H1 (cell line): Measurements from ENCODE around the gene FAS. TPM values are rescaled to one million over a fixed set of nuclear protein-coding genes. Genes with fewer than 3 reads are reported as not detected.

Experiments
- CTCF ChIA-PET: fragments of 300-600 bp; sonication (Branson Sonifier 250); formaldehyde crosslinking; loops from one replicate; lab custom pipeline; 2021; ENCODE audit not compliant: partially characterized antibody; lab: Charles Lee
- POLR2A ChIA-PET: fragments of 300-600 bp; sonication (Branson Sonifier 250); formaldehyde crosslinking; loops from one replicate; lab custom pipeline; 2021; ENCODE audit warnings: inconsistent platforms; ENCODE audit not compliant: partially characterized antibody; lab: Charles Lee
- DNase-seq, 2 experiments: peaks; one replicate each; pipeline versions ENCODE4 v3.0.0 to v3.0.0-alpha.2; 2010 to 2022; ENCODE audit warnings: low spot score in 2 of 2, low read depth in 1 of 2, mixed read lengths in 1 of 2
- FAIRE-seq: peaks from 2 replicates; lab custom pipeline; 2011; peaks lifted over from hg19 to GRCh38; lab: Jason Lieb, UNC
- H2AFZ ChIP-seq: 2 replicates; pipeline ENCODE4 v1.8.1; 2012; ENCODE audit warnings: low read length, inconsistent platforms
- H2AK5ac ChIP-seq: 2 replicates; pipeline ENCODE4 v1.6.1; 2013; ENCODE audit warnings: low read depth, low read length
- H2BK120ac ChIP-seq: replicated peaks from 2 replicates; pipeline ENCODE3; 2013; ENCODE audit warnings: low read depth, low read length, inconsistent platforms
- H2BK12ac ChIP-seq: 2 replicates; pipeline ENCODE4 v1.6.1; 2013; ENCODE audit warnings: low read depth, low read length
- H2BK15ac ChIP-seq: 2 replicates; pipeline ENCODE4 v1.6.1; 2013; ENCODE audit warnings: low read length
- H2BK20ac ChIP-seq: 2 replicates; pipeline ENCODE4 v1.6.1; 2013; ENCODE audit warnings: low read length
- H2BK5ac ChIP-seq: 2 replicates; pipeline ENCODE4 v1.6.1; 2013; ENCODE audit warnings: low read depth, low read length
- H3K14ac ChIP-seq: 2 replicates; pipeline ENCODE4 v1.6.1; 2013; ENCODE audit warnings: inconsistent platforms; ENCODE audit not compliant: insufficient read length
- H3K18ac ChIP-seq: 2 replicates; pipeline ENCODE4 v1.6.1; 2013; ENCODE audit warnings: low read length; ENCODE audit errors: extremely low read depth
- H3K23ac ChIP-seq: 2 replicates; pipeline ENCODE4 v1.6.1; 2013; ENCODE audit warnings: inconsistent platforms; ENCODE audit not compliant: insufficient read length
- H3K23me2 ChIP-seq: 2 replicates; pipeline ENCODE4 v1.6.1; 2013; ENCODE audit warnings: low read depth, low read length
- H3K27ac ChIP-seq: 2 replicates; pipeline ENCODE4 v1.6.1; 2011; ENCODE audit warnings: low read depth, low read length, inconsistent platforms
- H3K27me3 ChIP-seq, 4 experiments: replicated peaks in 1 of 4; 1 replicate in 1 of 4; 2 replicates in 3 of 4; pipeline versions ENCODE4 v1.6.1 to v1.8.1; 2011 to 2013; ENCODE audit warnings: low read length in 3 of 4, mild to moderate bottlenecking in 3 of 4, inconsistent platforms in 2 of 4, mixed read lengths in 2 of 4, moderate library complexity in 1 of 4; ENCODE audit not compliant: control insufficient read depth in 3 of 4, insufficient read depth in 3 of 4; ENCODE audit errors: extremely low read depth in 1 of 4
- H3K36me3 ChIP-seq, 4 experiments: 2 replicates each; pipeline versions ENCODE4 v1.6.1 to v1.8.1; 2011 to 2013; ENCODE audit warnings: mild to moderate bottlenecking in 4 of 4, low read length in 3 of 4, moderate library complexity in 2 of 4, control low read depth in 1 of 4, inconsistent platforms in 1 of 4; ENCODE audit not compliant: insufficient read depth in 4 of 4, control insufficient read depth in 2 of 4
- H3K4ac ChIP-seq: replicated peaks from 2 replicates; pipeline ENCODE3; 2013; ENCODE audit warnings: low read length, low read depth, mixed read lengths, inconsistent platforms; ENCODE audit not compliant: insufficient read length
- H3K4me1 ChIP-seq, 4 experiments: replicated peaks in 1 of 4; 1 replicate in 1 of 4; 2 replicates in 3 of 4; pipeline versions ENCODE4 v1.6.1 to v1.8.1; 2011 to 2013; ENCODE audit warnings: low read length in 3 of 4, inconsistent platforms in 2 of 4, mixed read lengths in 1 of 4; ENCODE audit not compliant: insufficient read depth in 4 of 4, control insufficient read depth in 3 of 4
- H3K4me2 ChIP-seq, 2 experiments: 2 replicates each; pipeline versions ENCODE4 v1.6.1 to v1.8.1; 2011 to 2013; ENCODE audit warnings: low read depth in 2 of 2, low read length in 2 of 2, control low read depth in 1 of 2, inconsistent platforms in 1 of 2, mild to moderate bottlenecking in 1 of 2; ENCODE audit not compliant: insufficient read depth in 1 of 2
- H3K4me3 ChIP-seq, 4 experiments: fragments of 200-600, 300-600 bp in 1 of 4; sonication (generic), shearing (Covaris generic), sonication (Bioruptor Twin) in 1 of 4; 2 replicates each; pipeline versions ENCODE4 v1.5.1 to v1.8.1; 2011 to 2016; ENCODE audit warnings: low read length in 4 of 4, low read depth in 3 of 4, control low read depth in 2 of 4, inconsistent platforms in 2 of 4, mild to moderate bottlenecking in 2 of 4, mixed read lengths in 1 of 4, moderate library complexity in 1 of 4; ENCODE audit not compliant: insufficient read depth in 2 of 4; ENCODE audit errors: extremely low read depth in 1 of 4
- H3K56ac ChIP-seq: replicated peaks from 2 replicates; pipeline ENCODE3; 2013; ENCODE audit warnings: low read depth, mild to moderate bottlenecking, mixed read lengths, low read length, inconsistent platforms; ENCODE audit not compliant: insufficient read length
- H3K79me1 ChIP-seq: 2 replicates; pipeline ENCODE4 v1.6.1; 2013; ENCODE audit warnings: low read depth, low read length, control low read depth
- H3K79me2 ChIP-seq, 2 experiments: 2 replicates each; pipeline versions ENCODE4 v1.6.1 to v1.8.1; 2012 to 2013; ENCODE audit warnings: low read length in 2 of 2, mild to moderate bottlenecking in 2 of 2, inconsistent platforms in 1 of 2; ENCODE audit not compliant: insufficient read depth in 2 of 2, control insufficient read depth in 1 of 2
- H3K9ac ChIP-seq, 4 experiments: replicated peaks in 1 of 4; 1 replicate in 1 of 4; 2 replicates in 3 of 4; pipeline versions ENCODE4 v1.6.1 to v1.8.1; 2011 to 2013; ENCODE audit warnings: low read depth in 3 of 4, low read length in 3 of 4, control low read depth in 2 of 4, mild to moderate bottlenecking in 2 of 4, moderate library complexity in 2 of 4, inconsistent platforms in 1 of 4; ENCODE audit errors: extremely low read depth in 1 of 4
- H3K9me3 ChIP-seq, 2 experiments: 2 replicates each; pipeline versions ENCODE4 v1.6.1 to v1.8.1; 2012 to 2013; ENCODE audit warnings: mild to moderate bottlenecking in 2 of 2, moderate library complexity in 2 of 2, control low read depth in 1 of 2, inconsistent platforms in 1 of 2, low read depth in 1 of 2, low read length in 1 of 2, mixed read lengths in 1 of 2; ENCODE audit not compliant: insufficient read depth in 2 of 2
- H4K20me1 ChIP-seq, 2 experiments: replicated peaks in 1 of 2; 2 replicates each; pipeline versions ENCODE3 to v1.8.1; 2011 to 2013; ENCODE audit warnings: inconsistent platforms in 2 of 2, low read length in 2 of 2, mild to moderate bottlenecking in 1 of 2; ENCODE audit not compliant: insufficient read depth in 2 of 2, control insufficient read depth in 1 of 2
- H4K5ac ChIP-seq: 2 replicates; pipeline ENCODE4 v1.6.1; 2013; ENCODE audit warnings: low read length, low read depth, mixed read lengths, inconsistent platforms; ENCODE audit not compliant: insufficient read length
- H4K8ac ChIP-seq: 2 replicates; pipeline ENCODE4 v1.8.0; 2013; ENCODE audit warnings: mild to moderate bottlenecking, moderate library complexity, low read length, inconsistent platforms; ENCODE audit not compliant: insufficient read depth; ENCODE audit errors: extremely low read depth
- H4K91ac ChIP-seq: replicated peaks from 2 replicates; pipeline ENCODE3; 2013; ENCODE audit warnings: low read length, mixed read lengths, inconsistent platforms; ENCODE audit not compliant: insufficient read length
- GABPA ChIP-seq: IDR thresholded peaks from 2 replicates; pipeline ENCODE4 v1.6.1; 2011; ENCODE audit warnings: mild to moderate bottlenecking, low read length, moderate library complexity, borderline replicate concordance; ENCODE audit not compliant: insufficient read depth
- HDAC6 ChIP-seq: IDR thresholded peaks from one replicate; pipeline ENCODE4 v1.7.1; 2012; ENCODE audit warnings: low read depth, mild to moderate bottlenecking, inconsistent platforms, low read length, moderate library complexity
- POU5F1 ChIP-seq: IDR thresholded peaks from 2 replicates; pipeline ENCODE4 v1.6.1; 2011; ENCODE audit warnings: low read depth, mild to moderate bottlenecking, low read length, moderate library complexity
- RBBP5 ChIP-seq: IDR thresholded peaks from 2 replicates; pipeline ENCODE4 v1.7.1; 2012; ENCODE audit warnings: low read depth, mild to moderate bottlenecking, inconsistent platforms, low read length, moderate library complexity, borderline replicate concordance
- SAP30 ChIP-seq: fragments of 300-600 bp; sonication (generic); IDR thresholded peaks from 2 replicates; pipeline ENCODE4 v1.7.1; 2012; ENCODE audit warnings: low read length, moderate library complexity, mild to moderate bottlenecking, inconsistent platforms; ENCODE audit not compliant: insufficient read depth, insufficient replicate concordance
- SIX5 ChIP-seq: IDR thresholded peaks from 2 replicates; pipeline ENCODE4 v1.6.1; 2011; ENCODE audit warnings: mild to moderate bottlenecking, low read depth, low read length
- SRF ChIP-seq: IDR thresholded peaks from 2 replicates; pipeline ENCODE4 v1.6.1; 2011; ENCODE audit warnings: mild to moderate bottlenecking, low read depth, low read length, moderate library complexity
- TEAD4 ChIP-seq: IDR thresholded peaks from 2 replicates; pipeline ENCODE4 v1.6.1; 2012; ENCODE audit warnings: low read depth, low read length, inconsistent platforms, mixed read lengths
- YY1 ChIP-seq: IDR thresholded peaks from 2 replicates; pipeline ENCODE4 v1.6.1; 2011; ENCODE audit warnings: low read depth, mild to moderate bottlenecking, low read length
- WGBS, 2 experiments: shearing (Covaris generic) in 1 of 2; methylation state at CpG; one replicate each; pipeline versions ENCODE4 v1.1.6 to v1.1.7; 2013 to 2015; ENCODE audit warnings: low lambda C conversion rate in 2 of 2, mixed read lengths in 2 of 2, inconsistent platforms in 1 of 2, low coverage in 1 of 2, missing lambda C conversion rate in 1 of 2; ENCODE audit not compliant: insufficient replicate concordance in 2 of 2, insufficient coverage in 1 of 2, insufficient read length in 1 of 2; ENCODE audit errors: extremely low coverage in 1 of 2, missing lambda C conversion rate in 1 of 2; 5-methylcytosine and 5-hydroxymethylcytosine counted together
- polyA plus RNA-seq, 7 experiments: library from polyadenylated mRNA; depleted of rRNA in 3 of 7; stranded (reverse) in 5 of 7; unstranded in 2 of 7; fragments of >200 nt in 5 of 7; fragments of 200-250 nt in 2 of 7; gene quantifications; 1 replicate in 5 of 7; 2 replicates in 1 of 7; 4 replicates in 1 of 7; pipeline versions ENCODE4 v1.2.1 to v1.2.3, GENCODE V29; 2011 to 2013; ENCODE audit warnings: missing spikeins in 2 of 7, mixed read lengths in 2 of 7
- total RNA-seq: library from RNA; stranded (reverse); fragmentation: NEBNext Ultra II Directional; extraction: Animal tissue kit (Norgen Biotek cat#: 25700); gene quantifications from 2 replicates; pipeline ENCODE4 v1.2.1, GENCODE V29; 2021

FAS gene
- total and polyA plus RNA-seq, 2 of the 8 experiments (the other 6 are each of a cell fraction or from before 2014, with no cell fraction given): 4.0 to 6.7 TPM

- no peak overlapping the region for H4K91ac ChIP-seq
- H3K9ac ChIP-seq: no peak overlapping the region
- H3K18ac ChIP-seq: no peak overlapping the region
- H2BK12ac ChIP-seq: no peak overlapping the region
- H3K4ac ChIP-seq: no peak overlapping the region
- H2BK20ac ChIP-seq: no peak overlapping the region
- no peaks in the 10 kb centered on the region for H3K23me2 ChIP-seq
- H4K20me1 ChIP-seq: no peaks in the 10 kb centered on the region
- POLR2A ChIA-PET: no interaction called here
- H2AK5ac ChIP-seq: no peak overlapping the region
- no peak for DNase-seq
- no peak overlapping the region for H2AFZ ChIP-seq
- no peaks in the 10 kb centered on the region for H3K27me3 ChIP-seq
- no peak for FAIRE-seq
- WGBS, 2 experiments: 96% methylated on average over 3 of the region's 3 CpGs; no CpG with 5 or more reads in 1 of the 2 experiments
- H3K4me2 ChIP-seq: no peak overlapping the region
- H2BK120ac ChIP-seq: no peak overlapping the region
- CTCF ChIA-PET: interaction anchor here (0.5 to 3.1 kb wide), 8 partner anchors 9 to 268 kb away, joined by 3 to 10 read pairs (median 4); partner anchors contain the start of gene FAS
- no peak overlapping the region for H3K4me3 ChIP-seq
- H3K4me1 ChIP-seq: no peaks in the 10 kb centered on the region
- H3K79me1 ChIP-seq: no peaks in the 10 kb centered on the region
- no peaks in the 10 kb centered on the region for H3K79me2 ChIP-seq
- no peak overlapping the region for H2BK15ac ChIP-seq
- no peak overlapping the region for H2BK5ac ChIP-seq
- no peaks in the 10 kb centered on the region for H3K9me3 ChIP-seq
- H3K56ac ChIP-seq: no peak overlapping the region
- no peaks in the 10 kb centered on the region for H3K36me3 ChIP-seq
- H4K8ac ChIP-seq: no peak overlapping the region
- no peak overlapping the region for H3K27ac ChIP-seq
- no peak overlapping the region for H3K23ac ChIP-seq
- no peak overlapping the region for H4K5ac ChIP-seq
- TF ChIP-seq SAP30 (no peak), SRF (no peak), POU5F1 (no peak), HDAC6 (no peak), GABPA (no peak), TEAD4 (no peak), YY1 (no peak), RBBP5 (no peak), SIX5 (no peak)
- H3K14ac ChIP-seq: no peak overlapping the region
Observed at GRCh38 chr10:88944813-88945212, 45.8 kb upstream of the FAS start.
